SK-N-SH treated with all-trans-retinoic acid at 6 μM for 48 hours (cell line): ENCODE measurements around the gene QSOX2.

ENCODE experiments used
- ATAC-seq: fragments of 200-7000 bp; cut with Tn5 transposase; 3 replicates; pipeline ENCODE4 v1.9.1; 2020; ENCODE audit warnings: mild to moderate bottlenecking, moderate library complexity
- ARNTL ChIP-seq: fragments of 450-650 bp; formaldehyde crosslinking; IDR thresholded peaks from 2 replicates; pipeline ENCODE4 v1.5.0; 2020; ENCODE audit warnings: low read depth, mild to moderate bottlenecking, moderate library complexity, borderline replicate concordance
- CREB5 ChIP-seq: fragments of 250-450 bp; sonication (Bioruptor Pico); IDR thresholded peaks from 2 replicates; pipeline ENCODE4 v1.5.1; 2020; ENCODE audit warnings: low read depth, mild to moderate bottlenecking, moderate library complexity
- CSDC2 ChIP-seq: fragments of 250-450 bp; sonication (Bioruptor Pico); IDR thresholded peaks from 2 replicates; pipeline ENCODE4 v1.5.0; 2020; ENCODE audit warnings: mild to moderate bottlenecking, moderate library complexity
- GLIS3 ChIP-seq: fragments of 250-450 bp; sonication (Bioruptor Pico); IDR thresholded peaks from 2 replicates; pipeline ENCODE4 v1.5.0; 2020; ENCODE audit warnings: mild to moderate bottlenecking, moderate library complexity
- ISL1 ChIP-seq: fragments of 250-450 bp; sonication (Bioruptor Pico); IDR thresholded peaks from 2 replicates; pipeline ENCODE4 v2.1.2; 2022; ENCODE audit warnings: mild to moderate bottlenecking, moderate library complexity
- PATZ1 ChIP-seq: fragments of 250-450 bp; sonication (Bioruptor Pico); IDR thresholded peaks from 2 replicates; pipeline ENCODE4 v1.8.0; 2020; ENCODE audit warnings: mild to moderate bottlenecking, moderate library complexity, borderline replicate concordance
- POU6F1 ChIP-seq: fragments of 250-450 bp; sonication (Bioruptor Pico); IDR thresholded peaks from 2 replicates; pipeline ENCODE4 v1.8.0; 2021; ENCODE audit warnings: low read depth, mild to moderate bottlenecking, moderate library complexity, borderline replicate concordance
- PPARA ChIP-seq: fragments of 250-450 bp; sonication (Bioruptor Pico); IDR thresholded peaks from 2 replicates; pipeline ENCODE4 v1.5.0; 2020; ENCODE audit warnings: mild to moderate bottlenecking, borderline replicate concordance
- RARB ChIP-seq: fragments of 250-450 bp; sonication (Bioruptor Pico); IDR thresholded peaks from 2 replicates; pipeline ENCODE4 v1.8.0; 2021; ENCODE audit warnings: mild to moderate bottlenecking, moderate library complexity
- SNAI2 ChIP-seq: fragments of 250-450 bp; sonication (Bioruptor Pico); IDR thresholded peaks from 2 replicates; pipeline ENCODE4 v1.5.0; 2020; ENCODE audit warnings: mild to moderate bottlenecking, moderate library complexity
- TCF4 ChIP-seq: fragments of 250-450 bp; sonication (Bioruptor Pico); IDR thresholded peaks from 2 replicates; pipeline ENCODE4 v1.8.0; 2021; ENCODE audit warnings: mild to moderate bottlenecking, moderate library complexity, borderline replicate concordance
- TSHZ2 ChIP-seq: fragments of 250-450 bp; sonication (Bioruptor Pico); IDR thresholded peaks from 2 replicates; pipeline ENCODE4 v1.5.0; 2020; ENCODE audit warnings: mild to moderate bottlenecking, moderate library complexity
- ZFP30 ChIP-seq: fragments of 450-650 bp; formaldehyde crosslinking; IDR thresholded peaks from 2 replicates; pipeline ENCODE4 v1.5.0; 2022; ENCODE audit warnings: mild to moderate bottlenecking, moderate library complexity
- ZNF565 ChIP-seq: fragments of 450-650 bp; formaldehyde crosslinking; conservative IDR thresholded peaks from 2 replicates; pipeline ENCODE4 v1.5.0; 2020; ENCODE audit warnings: low read depth, mild to moderate bottlenecking, moderate library complexity
- ZNF70 ChIP-seq: fragments of 450-650 bp; formaldehyde crosslinking; IDR thresholded peaks from 2 replicates; pipeline ENCODE4 v1.5.0; 2020; ENCODE audit warnings: mild to moderate bottlenecking, moderate library complexity
- ZNF8 ChIP-seq: fragments of 450-650 bp; formaldehyde crosslinking; IDR thresholded peaks from 2 replicates; pipeline ENCODE4 v1.5.0; 2020; ENCODE audit warnings: mild to moderate bottlenecking, moderate library complexity

The QSOX2 gene

DNA sequence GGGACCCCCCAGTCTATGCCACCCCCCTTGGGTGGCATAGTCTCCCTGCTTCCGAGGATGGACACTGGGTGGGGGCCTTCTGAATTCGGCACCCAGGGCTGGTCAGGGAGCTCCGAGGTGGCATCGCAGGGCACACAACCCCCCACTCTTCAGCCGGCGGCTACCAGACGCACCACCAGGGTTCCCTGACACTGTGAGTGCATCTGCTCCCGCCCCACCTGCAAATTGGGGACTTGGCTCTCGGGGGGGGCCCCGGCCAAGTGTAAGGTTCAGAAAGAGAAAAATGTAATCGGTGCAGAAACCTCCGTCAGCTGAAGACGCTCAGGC lies 12.7 kb upstream of the QSOX2 start:
- ATAC-seq = no peak
- no peak for TF ChIP-seq ZNF8 (CRISPR knock-in tag)
- no peak for TF ChIP-seq ZFP30 (CRISPR knock-in tag)
- TF ChIP-seq GLIS3 = no peak
- no peak for TF ChIP-seq POU6F1 (CRISPR knock-in tag)
- no peak for TF ChIP-seq ZNF70 (CRISPR knock-in tag)
- no peak for TF ChIP-seq PPARA
- TF ChIP-seq TCF4 = no peak
- TF ChIP-seq CSDC2 (CRISPR knock-in tag) = no peak
- no peak for TF ChIP-seq ARNTL
- TF ChIP-seq CREB5 (CRISPR knock-in tag) = no peak
- no peak for TF ChIP-seq TSHZ2 (CRISPR knock-in tag)
- TF ChIP-seq PATZ1 (CRISPR knock-in tag) = no peak
- TF ChIP-seq RARB (CRISPR knock-in tag) = no peak

- no peak for ATAC-seq
- no peak for TF ChIP-seq PATZ1 (CRISPR knock-in tag)
- TF ChIP-seq ZFP30 (CRISPR knock-in tag) = no peak
- TF ChIP-seq PPARA = no peak
- TF ChIP-seq SNAI2 = no peak
- TF ChIP-seq ZNF565 (CRISPR knock-in tag) = no peak
- no peak for TF ChIP-seq CREB5 (CRISPR knock-in tag)
- no peak for TF ChIP-seq POU6F1 (CRISPR knock-in tag)
- TF ChIP-seq CSDC2 (CRISPR knock-in tag) = no peak
- TF ChIP-seq ISL1 (CRISPR knock-in tag) = no peak
- no peak for TF ChIP-seq ZNF70 (CRISPR knock-in tag)
Observed at GRCh38 chr9:136257381-136258298, 12.0 kb upstream of the QSOX2 start.
